ENCODE measurements around the gene ABRACL.
"Not testable (repeated sequence)": the region's sequence is repeated elsewhere in the genome, so short reads cannot be mapped to it uniquely, and the experiment has no call there.

ABRACL gene, protein sequence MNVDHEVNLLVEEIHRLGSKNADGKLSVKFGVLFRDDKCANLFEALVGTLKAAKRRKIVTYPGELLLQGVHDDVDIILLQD

DNA sequence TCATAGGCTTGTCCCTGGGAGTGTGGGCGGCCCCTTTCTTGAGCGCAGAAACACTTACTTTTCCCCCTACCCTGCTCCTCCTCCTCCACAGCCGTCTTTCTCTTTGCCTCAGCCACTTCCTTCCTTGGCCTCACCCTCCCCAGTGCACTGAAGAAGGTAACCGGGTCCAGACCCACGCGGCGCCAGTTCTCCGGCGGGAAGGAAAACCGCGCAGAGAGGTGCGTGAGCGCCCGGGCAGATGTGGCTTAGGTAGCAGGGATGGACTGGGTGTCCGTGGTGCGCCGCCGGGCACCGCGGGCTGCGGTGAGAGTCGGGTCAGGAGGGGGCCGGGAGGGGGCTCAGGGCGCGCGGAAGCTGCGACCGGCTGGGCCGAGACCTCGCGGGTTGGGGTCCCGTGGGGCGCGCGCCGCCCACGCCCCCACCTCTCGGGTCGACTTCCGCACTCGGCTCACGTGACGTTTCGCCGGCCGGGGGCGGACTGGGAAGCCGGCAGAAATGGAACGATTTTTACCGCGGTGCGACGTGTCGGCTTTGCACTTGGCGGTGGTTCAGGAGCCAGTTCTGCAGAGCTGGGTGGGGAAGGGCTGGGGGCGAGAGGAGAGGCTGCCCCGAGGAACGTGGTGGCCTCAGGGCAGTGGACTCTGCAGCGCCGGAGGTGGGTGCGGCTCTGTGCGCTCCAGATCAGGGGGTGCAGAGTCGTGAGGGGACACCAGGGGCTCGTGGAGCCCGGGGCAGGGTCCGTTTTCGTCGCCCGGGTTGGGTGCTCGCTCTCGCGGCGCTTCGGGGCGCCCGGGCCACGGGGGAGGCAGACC is at the start of gene ABRACL:
Gene ABRACL, plus strand, starts transcription at position 88 of the 812 bp plus-strand sequence. CDS start 5,416 bp downstream, outside the sequence.
- DNase-seq: peak; percentile 93

DNA sequence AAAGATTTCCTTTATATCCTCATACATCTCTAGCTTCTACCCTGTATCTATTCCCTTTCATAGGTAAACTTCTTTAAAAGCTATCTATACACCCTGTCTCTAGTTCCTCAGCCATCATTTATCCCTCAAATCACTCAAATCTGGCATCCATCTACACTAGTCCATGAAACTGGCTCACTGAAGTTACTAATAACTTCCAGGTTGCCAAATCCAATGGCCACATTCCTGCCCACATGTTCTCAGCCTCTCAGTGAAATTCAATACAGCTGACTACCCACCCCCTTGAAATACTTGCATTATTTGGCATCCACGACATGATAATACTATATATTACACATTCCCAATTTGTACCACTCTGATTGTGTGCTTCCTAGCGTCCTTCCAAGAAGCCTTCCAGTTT is 49.2 kb upstream of the ABRACL start:
- DNase-seq: no peak

DNA sequence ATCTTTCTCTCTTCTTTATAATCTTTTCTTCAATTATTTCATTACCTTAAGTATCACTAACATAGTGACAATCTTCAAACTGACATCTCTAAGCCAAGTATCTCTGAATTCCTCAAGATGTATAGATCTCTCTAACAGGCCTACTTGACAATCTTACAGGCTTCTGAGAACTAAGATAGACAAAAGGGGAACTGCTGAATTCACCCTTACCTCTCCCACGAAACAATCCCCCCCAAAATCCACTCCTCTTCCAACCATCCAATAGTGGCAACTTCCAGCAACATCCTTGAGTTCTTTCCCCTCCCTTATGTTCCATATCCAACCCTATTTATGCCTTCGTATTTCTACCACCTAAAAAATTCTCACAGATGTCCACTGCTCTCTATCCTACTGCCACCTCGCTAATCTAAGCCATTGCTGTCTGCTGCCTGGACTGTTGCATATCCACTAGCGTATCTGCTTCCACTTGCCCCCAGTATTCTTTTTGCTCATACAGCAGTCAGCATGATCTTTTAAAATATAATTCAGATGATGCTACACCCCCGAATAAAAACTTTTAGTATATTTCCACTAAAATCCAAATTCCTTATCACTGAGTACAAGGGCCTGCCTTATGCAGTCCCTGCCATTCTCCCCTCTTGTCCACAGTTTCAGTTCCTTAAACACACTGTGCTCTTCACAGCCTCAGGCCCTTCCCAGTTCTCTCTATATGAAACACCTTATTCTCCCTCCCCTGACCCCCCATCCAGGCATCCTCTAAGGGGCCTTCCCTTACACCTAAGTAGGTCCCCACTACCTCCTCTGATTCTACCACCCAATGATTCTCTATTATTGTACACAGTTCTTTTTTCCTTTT is 48.5 kb upstream of the ABRACL start:
- no peak for DNase-seq

DNA sequence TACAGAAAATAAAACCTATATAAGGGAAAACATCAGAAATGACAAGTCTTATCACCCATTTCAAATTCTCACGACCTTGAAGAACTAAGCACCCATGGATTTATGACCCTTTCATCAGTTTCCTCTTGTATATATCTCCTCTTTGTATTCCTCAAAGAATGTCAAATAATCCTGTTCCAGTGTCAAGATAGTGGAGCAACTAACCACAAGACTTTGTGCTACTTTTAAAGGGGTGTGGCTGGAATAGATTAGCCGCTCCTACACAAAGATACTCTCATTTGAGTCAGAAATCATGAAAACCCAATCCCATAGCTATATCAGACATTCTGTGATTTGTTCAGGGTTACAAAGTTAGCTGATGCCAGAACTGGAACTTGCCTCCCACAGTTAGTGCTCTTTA is 47.1 kb upstream of the ABRACL start:
- peak; percentile 64 for DNase-seq

DNA sequence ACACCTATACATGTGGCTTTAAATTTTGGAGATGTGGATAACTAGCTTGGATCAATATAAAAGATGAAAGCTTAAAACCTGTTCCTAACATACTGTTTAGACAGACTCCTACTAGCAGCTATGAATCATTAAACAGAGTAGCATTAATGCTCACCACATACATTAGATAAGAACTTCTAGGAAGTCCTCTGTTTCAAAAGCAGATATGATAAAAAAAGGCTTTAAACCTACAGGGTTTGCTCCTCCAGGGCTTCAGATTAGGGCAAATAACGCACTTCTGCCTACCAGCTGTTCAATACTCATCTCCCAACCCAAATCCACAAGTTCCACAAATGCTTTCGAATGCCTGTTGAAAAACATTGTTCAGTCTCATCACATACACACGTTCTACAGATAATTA is 42.0 kb upstream of the ABRACL start:
- DNase-seq: peak; percentile 82

DNA sequence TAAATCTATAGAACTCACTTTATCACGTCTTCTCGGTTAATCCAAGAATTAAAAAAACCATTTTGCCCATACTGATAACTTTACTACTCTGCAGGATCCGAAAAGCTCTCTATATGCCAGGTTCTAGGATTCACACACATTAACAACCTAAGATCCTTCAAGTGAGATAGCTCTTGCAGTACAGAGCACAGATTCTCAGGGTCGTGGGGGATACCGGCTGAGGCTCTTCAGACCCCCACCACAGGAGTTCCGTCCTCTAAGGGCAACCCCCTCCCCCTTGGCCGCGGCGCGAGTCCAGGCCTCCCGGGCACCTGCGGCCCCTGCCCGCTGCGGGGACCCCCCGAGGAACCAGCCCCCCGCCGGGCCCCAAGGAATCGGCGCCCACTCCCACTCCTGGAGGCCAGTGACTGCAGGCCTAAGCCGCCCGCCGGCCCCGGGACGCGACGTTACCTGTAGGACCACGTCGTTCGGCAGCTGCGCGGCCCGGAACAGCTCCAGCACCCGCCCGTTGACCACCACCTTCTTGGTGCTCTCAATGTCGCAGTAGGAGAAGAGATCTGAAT is 41.4 kb upstream of the ABRACL start:
- DNase-seq: no peak

DNA sequence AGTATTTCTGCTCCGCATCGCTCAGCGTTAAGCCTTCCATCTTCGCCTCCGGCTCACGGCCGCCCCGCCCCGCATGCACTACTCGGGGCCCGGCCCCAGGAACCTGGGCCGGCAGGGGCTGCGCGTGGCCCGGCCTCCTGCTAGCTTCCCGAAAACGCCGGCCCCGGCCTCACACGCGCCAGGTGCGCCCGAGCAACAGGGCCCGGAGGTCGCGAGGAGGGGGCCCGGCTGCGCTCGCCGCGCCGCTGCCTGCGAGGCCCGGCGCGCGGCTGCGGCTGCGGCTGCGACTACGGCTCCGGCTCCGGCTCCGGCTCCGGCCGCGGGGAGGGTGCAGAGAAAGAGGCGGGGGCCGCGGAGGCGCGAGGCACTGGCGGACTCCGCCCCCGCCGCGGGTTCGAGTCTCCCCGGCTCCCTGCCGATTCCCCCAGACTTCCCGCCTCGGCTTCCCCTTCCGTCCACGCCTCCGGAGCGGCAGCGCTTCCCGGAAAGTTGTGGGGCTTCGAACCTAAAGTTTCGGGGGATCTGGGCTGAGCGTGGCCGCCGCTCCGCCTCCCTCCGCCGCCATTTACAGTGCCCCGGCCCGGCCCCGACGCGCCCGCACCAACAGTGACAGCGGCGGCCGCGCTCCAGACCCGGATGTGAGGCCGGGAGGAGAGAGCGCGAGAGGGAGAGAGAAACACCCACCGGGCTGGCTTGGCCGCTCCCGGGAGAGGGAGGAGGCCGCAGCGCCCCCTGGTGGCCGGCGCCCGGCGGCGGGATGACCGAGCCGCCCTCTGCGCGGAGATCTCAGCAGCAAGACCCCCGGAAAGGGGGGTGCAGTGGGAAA is 40.7 kb upstream of the ABRACL start, which contains the start of gene REPS1:
Gene REPS1, minus strand, starts transcription at position 611 of the 826 bp plus-strand sequence. Its CDS starts 571 bp downstream, at position 40.
- DNase-seq: peak; percentile 96

DNA sequence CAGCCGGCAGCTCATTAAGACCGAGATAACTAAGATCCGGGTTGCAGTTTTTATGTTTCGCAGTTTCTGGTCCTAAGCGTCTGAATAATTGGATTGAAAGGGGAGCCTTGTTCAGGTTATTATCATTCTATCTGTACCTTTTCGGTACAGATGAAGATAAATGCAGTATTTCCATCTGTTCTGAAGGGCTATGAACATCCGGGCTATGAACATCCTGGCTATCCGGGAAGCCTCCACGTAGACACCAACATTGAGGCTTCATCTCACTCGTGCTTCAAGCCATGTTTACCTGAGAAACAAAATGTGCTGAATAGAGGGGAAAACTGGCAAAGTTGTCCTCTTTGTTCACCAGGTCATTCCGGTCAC is 40.1 kb upstream of the ABRACL start:
- no peak for DNase-seq

DNA sequence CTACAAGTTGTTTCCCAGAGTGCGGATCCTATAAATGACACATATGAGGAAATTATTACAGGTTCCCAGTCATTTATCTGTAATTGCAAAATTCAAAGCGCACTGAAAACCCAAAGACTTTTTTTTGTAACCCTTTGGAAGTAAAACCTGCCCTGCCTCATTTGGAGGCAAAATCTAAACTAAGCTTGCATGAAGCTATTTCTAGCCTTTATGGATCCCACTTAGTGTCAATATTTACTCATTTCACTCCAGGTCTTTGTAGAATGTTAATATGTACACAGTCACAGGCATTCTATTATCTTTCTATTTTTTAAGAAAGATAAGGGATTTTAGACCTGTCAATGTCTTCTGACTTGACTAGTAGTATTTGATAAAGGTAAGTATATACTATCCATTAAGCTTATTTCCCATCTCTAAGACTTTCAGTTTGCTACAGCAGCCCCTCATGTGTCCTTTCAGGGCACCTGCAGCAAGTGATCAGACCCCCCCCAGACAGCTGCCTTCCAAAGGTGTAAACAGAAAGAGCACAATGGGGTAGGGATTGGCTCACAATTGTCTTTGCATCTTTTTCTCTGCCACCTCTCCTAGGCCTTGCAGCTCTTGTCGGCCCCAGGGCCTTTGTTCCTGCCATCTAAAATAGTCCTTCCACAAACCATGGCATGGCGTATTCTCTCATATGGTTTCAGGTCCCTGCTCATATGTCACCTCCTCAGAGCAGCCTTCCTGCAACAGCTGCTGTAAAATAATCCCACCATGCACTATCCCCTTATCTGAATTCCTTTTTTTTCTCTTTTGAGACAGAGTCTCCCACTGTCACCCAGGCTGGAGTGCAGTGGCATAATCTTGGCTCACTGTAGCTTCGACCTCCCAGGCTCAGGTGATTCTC is 39.2 kb upstream of the ABRACL start:
- no peak for DNase-seq

DNA sequence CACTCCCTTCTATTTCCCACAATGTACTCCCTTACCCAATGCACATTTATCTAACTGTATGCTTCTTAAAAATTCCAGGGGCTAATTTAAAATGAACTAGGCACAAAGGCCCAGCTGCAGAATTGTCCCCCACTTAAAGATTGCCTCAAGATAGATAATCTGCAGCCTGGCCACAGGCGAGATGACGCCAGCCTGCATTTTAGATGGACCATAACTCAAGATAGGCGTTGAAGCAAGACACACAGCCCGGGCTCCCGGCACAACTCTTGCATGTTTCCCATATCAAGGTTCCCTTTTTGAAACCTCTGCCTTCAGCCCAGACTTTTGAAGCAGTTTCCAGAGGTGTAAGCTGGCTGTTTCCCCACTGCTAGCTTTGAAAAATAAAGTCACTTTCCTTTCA is 37.3 kb upstream of the ABRACL start:
- DNase-seq: peak; percentile 17

DNA sequence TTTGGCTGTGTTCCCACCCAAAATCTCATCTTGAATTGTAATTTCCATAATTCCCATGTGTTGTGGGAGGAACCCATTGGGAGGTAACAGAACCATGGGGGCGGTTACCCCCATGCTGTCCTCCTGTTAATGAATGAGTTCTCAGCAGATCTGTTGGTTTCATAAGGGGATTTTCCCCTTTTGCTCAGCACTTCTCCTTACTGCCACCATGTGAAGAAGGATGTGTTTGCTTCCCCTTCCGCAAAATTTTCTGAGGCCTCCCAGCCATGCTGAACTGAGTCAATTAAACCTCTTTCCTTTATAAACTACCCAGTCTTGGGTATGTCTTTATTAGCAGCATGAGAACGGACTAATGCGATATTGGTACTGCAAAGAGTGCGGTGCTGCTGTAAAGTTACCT is 35.6 kb upstream of the ABRACL start:
- peak; percentile 20 for DNase-seq

DNA sequence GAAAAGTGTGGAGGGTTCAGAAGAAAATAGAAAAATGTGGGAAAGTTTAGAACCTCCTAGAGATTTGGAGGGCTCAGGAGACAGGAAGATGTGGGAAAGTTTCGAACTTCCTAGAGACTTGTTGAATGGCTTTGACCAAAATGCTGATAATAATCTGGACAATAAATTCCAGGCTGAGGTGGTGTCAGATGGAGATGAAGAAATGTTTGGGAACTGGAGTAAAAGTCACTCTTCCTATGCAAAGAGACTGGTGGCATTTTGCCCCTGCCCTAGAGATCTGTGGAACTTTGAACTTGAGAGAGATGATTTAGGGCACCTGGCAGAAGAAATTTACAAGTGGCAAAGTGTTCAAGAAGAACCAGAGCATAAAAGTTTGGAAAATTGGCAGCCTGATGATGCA is 35.1 kb upstream of the ABRACL start:
- DNase-seq: not testable (repeated sequence)

DNA sequence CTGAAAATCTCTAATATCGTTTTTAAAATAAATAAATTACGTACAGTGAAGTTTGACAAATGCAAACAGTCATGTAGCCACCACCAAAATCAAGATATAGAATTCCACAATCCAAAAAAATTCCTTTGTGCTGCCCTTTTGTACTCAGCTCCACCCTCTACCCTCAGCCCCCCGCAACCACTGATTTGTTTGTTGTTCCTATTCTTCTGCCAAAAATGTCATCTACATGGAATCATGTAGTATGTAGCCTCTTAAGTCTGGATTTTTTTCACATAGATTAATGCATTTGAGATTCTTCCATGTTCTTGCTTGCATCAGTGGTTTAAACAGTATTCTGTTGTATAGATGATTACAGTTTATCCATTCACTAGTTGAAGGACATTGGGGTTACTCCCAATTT is 32.0 kb upstream of the ABRACL start:
- DNase-seq: no peak

DNA sequence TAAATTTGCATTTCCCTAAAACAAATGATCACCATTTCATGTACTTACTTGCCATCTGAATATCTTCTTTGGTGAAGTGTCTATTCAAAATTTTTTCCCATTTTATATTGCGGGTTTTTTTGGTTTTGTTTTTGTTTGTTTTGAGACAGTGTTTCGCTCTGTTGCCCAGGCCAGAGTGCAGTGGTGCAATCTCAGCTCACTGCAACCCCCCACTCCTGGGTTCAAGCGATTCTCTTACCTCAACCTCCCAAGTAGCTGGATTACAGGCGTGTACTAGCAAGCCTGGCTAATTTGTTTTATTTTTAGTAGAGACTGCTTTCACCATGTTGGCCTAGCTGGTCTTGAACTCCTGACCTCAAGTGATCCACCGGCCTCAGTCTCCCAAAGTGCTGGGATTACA is 31.4 kb upstream of the ABRACL start:
- no peak for DNase-seq

DNA sequence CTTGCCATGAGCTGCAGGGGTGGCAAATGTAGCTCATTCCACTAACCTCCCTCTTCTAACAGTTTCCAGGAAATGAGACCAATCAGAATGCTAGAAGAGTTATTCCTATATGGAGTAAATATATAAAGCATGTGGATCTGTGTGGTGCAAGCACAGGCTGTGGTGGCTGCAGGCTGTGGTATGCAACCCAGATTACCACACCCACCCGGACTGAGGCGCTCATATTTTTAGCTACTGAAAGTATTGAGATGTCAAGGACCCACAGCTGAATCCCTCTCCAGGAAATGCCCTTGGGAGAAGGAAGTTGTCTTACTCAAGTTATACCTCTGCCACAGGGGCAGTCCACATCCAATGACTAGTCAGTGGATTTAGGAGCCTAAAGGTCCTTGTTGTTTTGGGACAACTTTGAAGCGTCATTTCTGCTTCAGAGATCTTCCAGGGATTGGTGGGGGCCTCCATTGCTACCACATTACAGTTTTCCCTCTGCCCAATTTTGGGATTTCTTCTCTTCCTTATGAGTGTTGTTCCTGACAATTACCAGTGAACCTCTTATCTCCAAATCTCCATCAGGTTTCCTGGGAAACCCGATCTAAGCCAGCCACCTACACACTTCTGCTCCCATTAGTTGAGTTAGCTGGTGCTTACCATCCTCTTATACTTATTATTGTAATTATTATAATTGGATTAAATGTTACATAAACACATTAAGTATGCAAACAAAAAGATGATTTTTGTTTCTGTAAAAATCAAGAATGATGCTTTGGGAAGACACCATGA is 28.4 kb upstream of the ABRACL start:
- no peak for DNase-seq

DNA sequence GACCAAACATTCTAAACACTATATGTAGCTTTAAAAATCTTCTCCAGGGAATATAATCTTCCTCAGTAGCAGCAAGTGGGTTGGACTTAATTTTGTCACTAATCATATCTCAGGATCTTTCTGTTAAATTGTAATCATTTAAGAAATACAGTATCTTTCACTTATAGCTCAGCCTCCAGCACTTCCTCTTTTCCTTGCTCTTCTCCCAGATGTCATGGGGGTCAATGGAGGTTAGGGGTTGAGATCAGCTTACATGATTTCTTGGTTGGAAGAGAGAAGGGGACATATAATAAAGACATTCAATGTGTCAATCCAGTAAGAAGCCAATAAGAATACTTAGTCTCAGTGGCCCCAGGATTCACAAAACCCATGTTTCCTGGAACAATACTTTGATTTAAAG is 24.8 kb upstream of the ABRACL start:
- DNase-seq: peak; percentile 60

DNA sequence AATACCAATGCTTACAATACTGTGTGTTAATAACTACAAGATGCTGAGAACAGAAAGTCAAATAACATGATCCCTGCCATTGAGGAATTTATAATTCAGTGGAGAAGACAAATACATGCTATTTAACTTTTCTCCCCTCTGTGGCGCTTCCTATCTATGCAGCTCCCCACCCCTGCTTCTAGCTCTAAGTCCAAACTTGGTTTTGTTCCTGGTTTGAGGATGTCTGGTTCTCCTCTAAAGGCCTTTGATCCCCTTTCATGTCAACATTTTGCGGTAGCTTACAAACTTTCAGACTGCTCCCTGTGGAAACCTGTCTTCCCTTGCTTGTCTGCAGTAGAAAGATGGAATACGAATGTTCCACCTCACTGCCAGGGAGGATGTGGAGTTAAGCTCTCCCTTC is 22.1 kb upstream of the ABRACL start:
- DNase-seq: no peak

DNA sequence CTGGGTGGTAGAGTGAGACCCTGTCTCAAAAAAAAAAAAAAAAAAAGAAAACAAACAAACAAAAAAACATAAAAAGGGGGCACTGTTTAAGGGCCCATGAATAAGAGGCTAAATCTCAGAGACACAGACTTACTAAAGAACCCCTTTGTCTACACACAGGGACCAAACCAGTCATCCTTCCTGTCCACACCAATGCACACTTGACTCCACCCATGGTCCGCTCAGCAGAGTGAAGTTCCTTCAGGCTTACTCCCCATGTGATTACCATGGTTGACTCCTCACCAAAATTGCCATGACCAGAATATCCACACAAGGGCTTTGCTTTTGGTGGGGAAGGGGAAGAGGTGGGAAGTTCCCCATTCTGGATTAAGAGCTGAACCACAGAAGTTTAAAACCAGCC is 21.1 kb upstream of the ABRACL start:
- no peak for DNase-seq

DNA sequence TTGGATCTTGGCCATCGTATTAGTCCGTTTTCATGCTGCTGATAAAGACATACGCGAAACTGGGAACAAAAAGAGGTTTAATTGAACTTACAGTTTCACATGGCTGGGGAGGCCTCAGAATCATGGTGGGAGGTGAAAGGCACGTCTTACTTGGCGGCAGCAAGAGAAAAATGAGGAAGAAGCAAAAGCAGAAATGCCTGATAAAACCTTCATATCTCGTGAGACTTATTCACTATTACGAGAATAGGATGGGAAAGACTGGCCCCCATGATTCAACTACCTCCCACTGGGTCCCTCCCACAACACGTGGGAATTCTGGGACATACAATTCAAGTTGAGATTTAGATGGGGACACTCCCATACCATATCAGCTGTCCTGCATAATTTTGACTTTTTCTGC is 20.4 kb upstream of the ABRACL start:
- no peak for DNase-seq

DNA sequence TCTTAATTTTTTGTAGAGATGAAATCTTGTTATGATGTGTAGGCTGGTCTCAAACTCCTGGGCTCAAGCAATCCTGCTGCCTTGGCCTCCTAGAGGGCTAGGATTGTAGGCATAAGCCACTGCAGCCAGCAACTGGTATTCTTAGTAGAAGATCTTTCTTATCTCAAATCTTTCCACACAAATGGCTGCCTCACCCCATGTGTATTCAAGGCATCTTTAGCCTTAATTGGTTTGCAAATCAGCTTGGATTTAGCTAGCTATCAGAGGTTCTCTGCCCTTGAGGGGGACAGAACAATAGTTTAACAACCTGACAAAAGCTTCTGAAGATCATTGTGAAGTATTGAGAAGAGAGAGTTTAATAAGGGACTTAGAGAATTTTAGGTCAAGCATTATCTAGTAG is 17.9 kb upstream of the ABRACL start:
- no peak for DNase-seq

DNA sequence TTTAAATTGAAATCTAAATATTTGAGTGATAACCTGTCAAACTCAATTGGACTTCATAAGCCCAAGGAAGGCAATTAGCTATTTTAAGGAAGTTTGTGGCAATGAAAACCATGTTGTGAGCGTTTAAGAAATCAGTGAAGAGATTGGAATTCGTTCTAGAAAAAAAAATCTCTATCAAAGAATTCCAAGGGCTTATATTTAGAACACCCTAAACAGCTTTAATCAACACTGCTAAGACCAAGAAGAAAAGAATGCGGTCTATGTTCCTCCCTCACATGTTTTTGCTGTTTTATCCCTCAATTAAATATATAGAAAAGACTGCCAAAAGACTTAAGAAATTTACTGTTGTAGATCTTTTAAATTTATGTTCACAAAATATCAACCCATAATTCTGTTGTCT is 16.6 kb upstream of the ABRACL start:
- no peak for DNase-seq

All from hematopoietic multipotent progenitor cell treated with erythropoietin and hydrocortisone succinate and interleukin-3 and kit ligand, for 4 days (in vitro differentiated cells).